ENCODE measurements around the gene ALPG.
"Not testable (repeated sequence)": the region's sequence is repeated elsewhere in the genome, so short reads cannot be mapped to it uniquely, and the experiment has no call there.

ALPG gene

DNA sequence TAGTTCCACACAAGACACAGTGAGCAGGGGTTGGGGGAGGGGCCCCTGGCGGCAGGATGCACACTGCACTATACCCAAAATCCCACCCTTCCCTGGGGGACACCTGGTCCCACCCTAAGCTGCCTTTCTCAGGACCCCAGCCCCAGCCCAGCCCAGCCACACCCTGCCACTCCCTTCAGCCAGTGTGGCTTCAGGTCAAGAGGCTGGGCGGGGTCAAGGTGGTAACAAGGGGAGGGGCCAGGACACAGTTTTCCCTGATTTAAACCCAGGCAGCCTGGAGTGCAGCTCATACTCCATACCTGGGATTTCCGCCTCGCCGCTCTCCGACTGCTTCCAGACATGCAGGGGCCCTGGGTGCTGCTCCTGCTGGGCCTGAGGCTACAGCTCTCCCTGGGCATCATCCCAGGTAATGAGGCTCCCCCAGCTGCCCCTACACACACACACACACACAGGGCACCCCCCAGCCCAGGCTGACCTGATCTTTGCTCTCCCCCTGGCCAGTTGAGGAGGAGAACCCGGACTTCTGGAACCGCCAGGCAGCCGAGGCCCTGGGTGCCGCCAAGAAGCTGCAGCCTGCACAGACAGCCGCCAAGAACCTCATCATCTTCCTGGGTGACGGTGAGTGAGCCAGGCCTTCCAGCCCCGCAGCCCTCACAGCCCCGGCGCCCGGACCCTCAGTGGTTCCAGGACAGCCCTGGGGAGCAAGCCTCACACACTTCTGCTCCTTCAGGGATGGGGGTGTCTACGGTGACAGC, at the start of gene ALPG:
ALPG (plus strand) TSS at position 289 of the 755 bp plus-strand sequence; CDS start at position 340, 51 bp downstream.
- DNase-seq = no peak

GRCh38 chr2:232361646-232362045, 45.0 kb upstream of the ALPG start:
- no peak for DNase-seq

DNA sequence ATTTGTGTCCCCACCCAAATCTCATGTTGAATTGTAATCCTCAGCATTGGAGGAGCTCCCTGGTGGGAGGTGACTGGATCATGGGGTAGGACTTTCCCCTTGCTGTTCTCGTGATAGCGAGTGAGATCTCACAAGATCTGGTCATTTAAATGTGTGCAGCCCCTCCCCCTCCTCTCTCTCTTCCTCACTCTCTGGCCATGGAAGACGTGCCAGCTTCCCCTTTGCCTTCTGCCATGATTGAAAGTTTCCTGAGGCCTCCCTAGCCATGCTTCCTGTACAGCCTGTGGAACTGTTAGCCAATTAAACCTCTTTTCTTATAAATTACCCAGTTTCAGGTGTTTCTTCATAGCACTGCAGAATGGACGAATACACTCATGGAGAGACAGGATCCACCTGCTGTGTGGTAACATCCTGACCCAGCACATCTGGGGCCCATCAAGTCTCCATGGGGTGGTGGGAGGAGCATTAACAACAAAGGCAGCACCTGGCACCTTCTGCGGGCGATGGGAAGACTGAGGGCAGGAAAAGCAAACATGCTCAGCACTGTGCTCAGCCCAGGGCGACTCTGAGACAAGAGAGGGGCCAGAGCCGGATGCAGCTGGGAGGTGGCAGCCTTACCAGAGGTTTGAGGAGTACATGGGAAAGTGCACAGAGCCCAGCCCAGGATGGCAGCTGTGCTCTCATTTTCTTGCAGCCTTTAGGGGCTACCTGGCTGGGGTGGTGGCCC, 44.3 kb upstream of the ALPG start:
- DNase-seq = no peak

DNA sequence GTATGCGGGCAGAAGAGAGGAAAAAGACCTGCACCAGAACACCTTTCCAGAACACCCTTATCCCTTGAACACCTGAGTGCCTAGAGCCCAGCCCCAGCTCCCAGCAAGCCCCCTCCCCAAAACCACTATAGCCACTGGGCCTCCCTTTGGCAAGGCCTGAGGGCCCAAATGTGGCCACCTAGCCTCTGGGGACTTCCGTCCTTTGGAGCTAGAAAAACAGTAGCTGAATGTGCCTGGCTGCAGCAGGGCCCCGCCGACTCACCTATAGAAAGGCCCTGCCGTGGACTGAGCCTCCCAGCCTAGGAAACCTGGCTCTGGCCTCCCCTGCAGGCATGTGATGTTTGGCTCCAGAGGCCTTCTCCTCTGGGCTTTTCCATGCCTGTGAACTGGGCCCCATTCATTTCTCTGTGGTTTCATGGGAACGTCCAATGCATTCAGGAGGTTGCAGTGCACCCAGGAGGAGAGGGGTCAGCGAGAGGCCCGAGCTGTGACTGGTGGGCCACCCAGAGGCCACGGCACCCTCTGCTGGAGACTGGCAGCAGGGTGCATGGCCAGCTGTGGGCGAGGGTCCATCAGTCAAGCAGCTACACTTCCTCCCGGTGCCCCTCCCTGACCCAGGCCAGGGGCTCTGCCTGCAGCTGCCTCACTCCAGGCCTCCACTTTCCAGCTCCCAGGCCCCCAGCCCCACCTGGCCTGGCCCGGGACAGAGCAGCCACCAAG, 43.4 kb upstream of the ALPG start:
- not testable (repeated sequence) for DNase-seq

DNA sequence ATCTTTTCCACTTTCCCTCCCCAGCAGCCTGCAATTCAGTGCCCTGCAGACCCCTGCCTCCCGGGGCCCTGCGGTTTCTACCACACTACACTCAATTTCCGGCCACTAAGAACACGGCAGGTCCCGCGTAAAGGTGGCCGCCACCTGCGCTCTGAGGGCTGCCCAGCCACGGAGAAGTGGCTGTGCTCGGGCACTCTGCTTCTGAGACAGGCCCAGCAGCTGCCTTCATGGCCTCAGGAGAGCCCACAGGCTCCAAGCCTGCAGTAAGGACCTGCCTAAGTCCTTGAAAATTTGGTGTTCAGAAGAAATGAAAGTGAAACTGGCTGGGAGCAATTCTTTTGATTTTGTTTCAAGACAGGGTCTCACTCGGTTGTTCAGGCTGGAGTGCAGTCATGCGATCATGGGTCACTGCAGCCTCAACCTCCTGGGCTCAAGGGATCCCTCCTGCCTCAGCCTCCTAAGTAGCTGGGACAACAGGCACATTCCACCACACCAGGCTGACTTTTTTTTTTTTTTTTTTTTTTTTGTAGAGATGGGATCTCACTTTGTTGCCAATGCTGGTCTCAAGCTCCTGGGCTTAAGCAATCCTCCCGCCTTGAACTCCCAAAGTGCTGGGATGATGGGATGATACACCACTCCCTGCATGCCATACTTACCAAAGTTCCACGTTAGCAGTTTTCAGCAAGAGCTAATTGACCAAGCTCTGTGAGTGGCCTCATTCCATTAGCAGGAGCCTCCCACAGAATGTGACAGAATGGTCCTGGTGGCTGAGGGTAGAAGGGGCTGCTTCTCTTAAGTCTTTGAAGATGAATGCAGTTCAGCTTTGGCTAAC, 42.6 kb upstream of the ALPG start:
- DNase-seq = no peak

GRCh38 chr2:232364806-232365594, 41.6 kb upstream of the ALPG start:
- not testable (repeated sequence) for DNase-seq

DNA sequence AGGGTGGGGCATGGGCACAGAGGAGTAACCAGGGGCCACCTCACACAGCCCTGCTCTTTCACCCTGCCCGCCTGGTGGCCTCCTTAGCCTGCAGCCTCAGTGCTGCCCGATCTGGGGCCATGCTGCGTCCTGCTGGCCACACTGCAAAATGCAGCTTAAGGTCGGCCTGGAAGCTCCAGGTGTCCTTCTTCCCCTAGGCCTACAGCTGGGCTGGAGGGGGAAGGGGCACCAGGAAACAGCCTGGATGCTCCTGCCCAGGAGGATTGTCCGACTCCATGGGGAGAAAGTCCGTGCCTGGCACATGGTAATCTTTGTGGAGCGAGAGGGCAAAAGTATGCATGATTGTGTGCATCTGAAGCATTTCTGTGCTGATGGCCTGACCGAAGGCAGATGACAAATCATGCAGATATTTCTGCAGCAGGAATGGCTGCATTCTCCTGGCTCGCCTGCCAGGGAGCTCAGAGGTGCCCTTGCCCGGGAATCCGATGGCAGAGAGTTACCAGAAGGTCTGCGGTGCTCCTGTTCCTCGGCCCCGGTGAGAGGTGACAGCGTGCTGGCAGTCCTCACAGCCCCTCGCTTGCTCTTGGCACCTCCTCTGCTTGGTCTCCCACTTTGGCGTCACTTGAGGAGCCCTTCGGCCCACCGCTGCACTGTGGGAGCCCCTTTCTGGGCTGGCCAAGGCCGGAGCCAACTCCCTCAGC, 40.9 kb upstream of the ALPG start:
- no peak for DNase-seq

GRCh38 chr2:232366461-232366860, 40.2 kb upstream of the ALPG start:
- DNase-seq = not testable (repeated sequence)

DNA sequence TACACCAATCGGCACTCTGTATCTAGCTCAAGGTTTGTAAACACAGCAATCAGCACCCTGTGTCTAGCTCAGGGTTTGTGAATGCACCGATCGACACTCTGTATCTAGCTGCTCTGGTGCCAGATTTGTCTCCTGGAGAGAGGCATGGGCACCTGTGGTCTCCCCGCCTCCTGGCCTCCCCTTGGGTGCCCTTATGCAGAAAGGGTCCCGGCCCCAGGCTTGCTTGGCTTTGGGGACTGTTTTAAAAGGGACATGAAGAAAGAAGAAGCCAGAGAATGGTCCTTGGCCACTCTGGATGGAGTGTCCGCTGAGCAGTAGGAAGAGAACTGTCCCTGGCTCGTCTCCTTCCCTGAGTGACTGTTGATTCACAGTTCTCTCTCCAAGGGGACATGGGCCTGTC, 39.6 kb upstream of the ALPG start:
- no peak for DNase-seq

DNA sequence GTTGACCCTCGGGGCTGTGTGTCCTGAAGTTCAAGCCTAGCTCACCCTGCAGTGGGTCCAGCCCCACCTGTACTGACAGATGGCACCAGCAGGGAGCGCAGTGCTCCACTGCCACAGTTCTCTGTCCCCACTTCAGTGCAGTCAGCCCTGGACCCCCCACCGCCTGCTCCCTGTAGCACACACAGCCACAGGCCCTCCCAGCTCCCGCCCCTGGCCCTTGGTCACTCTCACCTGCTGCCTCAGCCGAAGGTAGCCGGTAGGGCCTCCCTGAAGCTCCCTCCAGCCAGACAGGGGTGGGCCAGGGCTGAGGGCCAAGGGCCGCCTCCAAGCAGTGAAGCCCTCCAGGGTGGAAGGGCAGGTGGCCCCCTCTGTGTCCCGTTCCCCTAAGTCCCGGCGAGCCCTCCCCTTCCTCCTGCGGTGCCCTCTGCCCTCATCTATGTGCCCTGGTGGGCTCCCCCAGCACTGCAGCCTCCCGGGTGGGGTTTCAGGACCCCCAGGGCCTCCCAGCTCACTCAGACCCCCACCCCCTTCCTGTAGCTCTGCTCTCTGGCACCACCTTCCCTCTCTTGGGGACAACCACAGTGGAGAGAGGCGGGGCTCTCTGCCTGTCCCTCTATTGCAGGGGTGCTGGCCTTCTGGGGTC, 38.9 kb upstream of the ALPG start:
- no peak for DNase-seq

- no peak for DNase-seq
Measured at GRCh38 chr2:232368311-232368731, 38.3 kb upstream of the ALPG start.

DNA sequence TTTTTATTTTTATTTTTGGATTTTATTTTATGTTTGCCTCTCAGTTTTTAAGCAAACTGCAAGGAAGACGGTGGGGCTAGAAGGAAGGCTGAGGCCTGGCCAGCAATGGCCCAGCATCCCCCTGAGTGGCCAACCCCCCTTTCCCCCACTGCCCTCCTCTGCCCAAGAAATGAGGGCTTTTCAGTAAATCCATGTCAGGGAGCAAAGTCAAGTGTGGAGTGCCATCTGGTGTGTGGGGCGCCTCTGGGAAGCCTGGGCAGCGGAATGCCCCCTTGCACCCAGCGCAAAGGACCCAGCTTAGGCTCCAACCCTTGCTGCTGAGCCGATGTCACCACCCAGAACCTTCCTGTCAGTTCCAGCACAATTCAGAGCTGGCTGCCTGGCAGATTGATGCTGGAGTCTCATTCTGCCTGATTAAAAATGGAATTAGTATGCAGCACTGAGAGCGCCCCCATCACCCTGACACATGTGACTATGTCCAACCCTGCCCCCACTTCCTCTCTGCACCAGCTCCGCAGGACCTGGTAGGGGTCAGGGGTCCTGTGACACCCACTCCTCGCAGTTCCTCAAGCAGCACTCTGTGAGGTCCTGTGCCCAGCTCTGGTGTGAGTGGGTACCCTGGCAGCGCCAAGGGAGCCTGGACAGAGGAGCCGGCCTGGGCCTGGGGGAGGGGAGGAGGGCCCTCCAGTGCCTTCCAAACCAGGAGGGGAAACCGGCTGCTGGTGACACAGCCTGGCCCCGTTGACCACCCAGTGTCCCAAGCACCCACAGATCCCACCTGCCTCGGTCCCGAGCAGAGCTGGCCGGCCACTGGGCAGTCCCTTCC, 37.3 kb upstream of the ALPG start:
- no peak for DNase-seq

DNA sequence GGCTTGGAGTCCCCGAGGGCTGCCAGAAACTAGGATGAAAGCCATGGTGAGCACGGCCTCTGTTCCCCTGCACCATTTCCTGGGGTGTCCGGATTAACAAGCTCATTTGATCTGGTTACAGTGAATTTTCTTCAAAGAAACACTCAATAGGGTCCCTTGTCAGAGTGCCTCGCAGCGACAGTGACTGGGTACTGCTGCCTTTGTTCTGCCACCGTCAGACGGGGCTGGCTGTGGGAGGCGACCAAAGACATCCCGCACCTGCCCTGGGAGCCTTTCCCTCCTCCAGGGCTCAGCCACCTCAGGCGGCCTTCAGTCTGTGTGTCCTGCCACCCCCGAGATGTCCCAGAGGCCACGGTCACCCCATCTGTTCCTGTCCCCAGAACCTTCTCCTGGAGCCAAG, 36.6 kb upstream of the ALPG start:
- not testable (repeated sequence) for DNase-seq

DNA sequence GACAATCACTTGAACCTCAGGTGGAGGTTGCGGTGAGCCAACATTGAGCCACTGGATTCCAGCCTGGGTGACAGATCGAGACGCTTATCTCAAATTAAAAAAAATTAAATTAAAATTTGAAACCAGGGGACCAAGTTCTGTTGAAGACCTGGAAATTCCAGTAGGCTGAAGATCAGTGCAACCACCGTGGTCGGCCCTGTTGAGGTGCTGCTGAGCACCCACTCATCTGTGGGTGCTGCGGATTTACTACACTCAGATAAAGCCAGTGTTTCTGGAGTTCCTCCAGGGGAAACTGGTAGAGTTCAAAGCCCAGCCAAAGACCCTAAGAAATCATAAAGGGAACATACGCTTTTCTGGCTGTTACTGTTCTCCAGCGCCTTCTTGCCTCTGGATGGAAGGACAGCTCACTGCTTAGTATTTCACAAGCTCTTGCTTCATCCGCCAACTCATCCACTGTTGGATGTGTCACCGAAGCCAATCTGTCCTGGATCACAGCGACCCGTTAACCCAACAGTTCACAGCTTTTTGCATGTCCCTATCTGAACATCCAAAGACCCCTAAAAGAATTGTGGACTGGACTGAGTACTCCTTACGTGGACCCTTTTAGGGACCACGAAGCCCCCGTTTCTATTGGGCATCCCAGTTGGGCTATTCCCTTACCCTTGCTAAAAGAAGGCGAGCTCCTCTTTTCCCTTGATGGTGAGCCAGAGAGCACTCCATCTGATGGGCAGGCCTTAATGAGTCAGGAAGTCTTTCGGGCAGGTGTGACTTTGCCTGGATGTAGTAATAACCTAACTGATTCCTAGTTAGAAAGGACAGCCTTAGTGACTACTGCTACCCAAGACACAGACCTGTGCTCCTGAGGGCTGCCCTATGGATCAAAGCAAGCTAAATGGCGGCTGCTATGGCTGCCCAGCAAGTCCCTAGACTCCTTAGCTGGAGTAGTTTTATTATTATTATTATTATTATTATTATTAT, 34.1 kb upstream of the ALPG start:
- DNase-seq = no peak

DNA sequence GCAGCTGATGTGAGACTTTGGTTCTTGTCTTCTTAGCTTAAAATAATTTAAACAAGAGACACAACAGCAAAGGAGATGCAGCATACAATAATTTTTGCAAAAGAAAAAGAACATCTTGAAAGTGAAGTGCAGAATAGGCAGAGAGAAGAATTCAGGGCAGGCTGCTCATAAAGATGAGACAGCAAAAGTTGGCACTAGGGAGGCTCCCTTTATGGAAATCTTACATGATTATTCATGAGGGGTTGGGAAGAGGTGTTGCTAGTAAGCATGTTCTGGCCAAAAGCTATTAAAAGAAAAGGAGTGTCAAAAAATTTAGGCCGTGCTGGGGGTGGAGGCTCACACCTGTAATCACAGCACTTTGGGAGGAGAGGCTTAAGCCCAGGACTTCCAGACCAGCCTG, 32.3 kb upstream of the ALPG start:
- no peak for DNase-seq

DNA sequence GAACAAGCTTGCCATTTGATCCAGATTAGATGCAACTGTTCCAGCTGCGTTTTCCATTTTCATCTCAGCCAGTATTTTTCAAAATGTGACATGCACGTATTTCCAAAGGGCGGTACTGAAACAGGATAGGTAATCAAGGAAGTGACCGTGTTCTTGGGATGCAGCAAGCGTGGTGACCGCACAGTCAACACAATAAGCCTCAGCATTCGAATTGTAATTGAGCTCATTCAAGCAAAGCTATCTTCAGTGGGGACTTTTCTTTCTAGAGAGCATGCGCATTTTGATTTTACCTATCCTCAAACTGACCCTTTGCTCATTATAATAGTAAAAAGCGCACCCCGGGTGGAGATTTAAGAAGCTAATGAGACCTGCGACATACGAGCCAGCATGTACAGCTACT, 31.5 kb upstream of the ALPG start:
- DNase-seq = no peak

- DNase-seq = no peak
Measured at GRCh38 chr2:232376260-232376659, 30.4 kb upstream of the ALPG start.

GRCh38 chr2:232376713-232377112, 29.9 kb upstream of the ALPG start:
- DNase-seq = no peak

- DNase-seq = no peak
Measured at GRCh38 chr2:232377319-232377718, 29.3 kb upstream of the ALPG start.

All from DMS 273 treated with DMSO at 0.1 percent for 48 hours (cell line).